GM23248 (cell line): Measurements from ENCODE around the gene KDM4F. TPM values are rescaled to one million over a fixed set of nuclear protein-coding genes. Genes with fewer than 3 reads are reported as not detected.
"Not testable (repeated sequence)": the region's sequence is repeated elsewhere in the genome, so short reads cannot be mapped to it uniquely, and the experiment has no call there.

Experiments
- DNase-seq: peaks from one replicate; pipeline ENCODE4 v3.0.0-alpha.2; 2015
- H2AFZ ChIP-seq: fragments of 200-600 bp; sonication (generic); 2 replicates; pipeline ENCODE4 v1.6.1; 2016; ENCODE audit warnings: antibody characterized with exemption
- H3F3A ChIP-seq: fragments of 200-600 bp; sonication (generic); 2 replicates; pipeline ENCODE4 v1.6.1; 2016; ENCODE audit warnings: mild to moderate bottlenecking, antibody characterized with exemption, mixed run types; ENCODE audit not compliant: insufficient read depth
- H3K27ac ChIP-seq: fragments of 200-600 bp; sonication (generic); 2 replicates; pipeline ENCODE4 v1.5.1; 2016; ENCODE audit warnings: mild to moderate bottlenecking
- H3K27me3 ChIP-seq: fragments of 200-600 bp; sonication (generic); replicated peaks from 2 replicates; pipeline ENCODE4 v1.6.1; 2016; ENCODE audit warnings: mild to moderate bottlenecking; ENCODE audit not compliant: insufficient read depth
- H3K36me3 ChIP-seq: fragments of 200-600 bp; sonication (generic); 2 replicates; pipeline ENCODE4 v1.6.1; 2016; ENCODE audit warnings: low read depth, mild to moderate bottlenecking
- H3K4me1 ChIP-seq: fragments of 200-600 bp; sonication (generic); 2 replicates; pipeline ENCODE4 v1.6.1; 2016; ENCODE audit warnings: mild to moderate bottlenecking; ENCODE audit not compliant: insufficient read depth
- H3K4me2 ChIP-seq: fragments of 200-600 bp; sonication (generic); one replicate; pipeline ENCODE4 v1.6.1; 2016; ENCODE audit warnings: mild to moderate bottlenecking; ENCODE audit not compliant: unreplicated experiment
- H3K4me3 ChIP-seq: fragments of 200-600 bp; sonication (generic); 2 replicates; pipeline ENCODE4 v1.5.1; 2016; ENCODE audit warnings: mild to moderate bottlenecking
- H3K79me2 ChIP-seq: fragments of 200-600 bp; sonication (generic); 2 replicates; pipeline ENCODE4 v1.6.1; 2016; ENCODE audit warnings: mild to moderate bottlenecking; ENCODE audit not compliant: insufficient read depth
- H3K9ac ChIP-seq: fragments of 200-600 bp; sonication (generic); 2 replicates; pipeline ENCODE4 v1.6.1; 2016; ENCODE audit warnings: mild to moderate bottlenecking
- H3K9me2 ChIP-seq: fragments of 200-600 bp; sonication (generic); 2 replicates; pipeline ENCODE4 v1.6.1; 2016; ENCODE audit warnings: mixed run types, mild to moderate bottlenecking, moderate library complexity; ENCODE audit not compliant: insufficient read depth
- H3K9me3 ChIP-seq: fragments of 200-600 bp; sonication (generic); one replicate; pipeline ENCODE4 v1.6.1; 2017; ENCODE audit warnings: low read depth
- H4K20me1 ChIP-seq: fragments of 200-600 bp; sonication (generic); 2 replicates; pipeline ENCODE4 v1.6.0; 2016; ENCODE audit not compliant: insufficient read depth
- EZH2 ChIP-seq: fragments of 200-600 bp; sonication (generic); IDR thresholded peaks from 2 replicates; pipeline ENCODE4 v1.6.1; 2018; ENCODE audit warnings: antibody characterized with exemption, mild to moderate bottlenecking; ENCODE audit not compliant: insufficient read depth, poor library complexity, severe bottlenecking
- EZH2phosphoT487 ChIP-seq: fragments of 200-600 bp; sonication (generic); IDR thresholded peaks from 2 replicates; pipeline ENCODE4 v1.6.1; 2018; ENCODE audit warnings: antibody characterized with exemption, moderate library complexity, mild to moderate bottlenecking, low read depth; ENCODE audit not compliant: insufficient read depth
- WGBS, 2 experiments: methylation state at CpG; one replicate each; pipeline ENCODE4 v1.1.6; 2015 to 2017; ENCODE audit warnings: low lambda C conversion rate in 2 of 2, low coverage in 1 of 2; ENCODE audit errors: missing lambda C conversion rate in 2 of 2; 5-methylcytosine and 5-hydroxymethylcytosine counted together
- in situ Hi-C: fragments of 300-500 bp; cut with MboI; formaldehyde crosslinking; loops from 2 replicates; pipeline ENCODE4 v1.15.0; 2020
- polyA plus RNA-seq: library from polyadenylated mRNA; unstranded; fragments of >200 nt; fragmentation: Nextera tagmentation; extraction: Ambion mirVana; gene quantifications from 2 replicates; pipeline ENCODE4 v1.2.1, GENCODE V29; 2016
- total RNA-seq: library from RNA; depleted of rRNA; stranded (reverse); fragments of >200 nt; shearing (Covaris generic); gene quantifications from 2 replicates; pipeline ENCODE4 v1.2.3, GENCODE V29; 2014; rRNA removed

Gene KDM4F
- total RNA-seq (not detected in 2 replicates), polyA plus RNA-seq (not detected in 2 replicates)

- H3K9me2 ChIP-seq, H2AFZ ChIP-seq, in situ Hi-C loops, H3K4me2 ChIP-seq, DNase-seq, H3K4me3 ChIP-seq, H3K9me3 ChIP-seq, H3K9ac ChIP-seq, H3K4me1 ChIP-seq, H3K79me2 ChIP-seq, H3K36me3 ChIP-seq, H3F3A ChIP-seq, H3K27ac ChIP-seq, H4K20me1 ChIP-seq: not testable (repeated sequence)
- 30 to 32% methylated on average over 3 of the region's 3 CpGs for whole genome bisulfite sequencing, 2 experiments
- peaks cover 34% of the 10 kb centered on the region for H3K27me3 ChIP-seq
These were observed at the start of gene KDM4F for GRCh38 chr11:95049122-95049521. TSS of gene KDM4F (plus strand) at chr11:95049422.

DNA sequence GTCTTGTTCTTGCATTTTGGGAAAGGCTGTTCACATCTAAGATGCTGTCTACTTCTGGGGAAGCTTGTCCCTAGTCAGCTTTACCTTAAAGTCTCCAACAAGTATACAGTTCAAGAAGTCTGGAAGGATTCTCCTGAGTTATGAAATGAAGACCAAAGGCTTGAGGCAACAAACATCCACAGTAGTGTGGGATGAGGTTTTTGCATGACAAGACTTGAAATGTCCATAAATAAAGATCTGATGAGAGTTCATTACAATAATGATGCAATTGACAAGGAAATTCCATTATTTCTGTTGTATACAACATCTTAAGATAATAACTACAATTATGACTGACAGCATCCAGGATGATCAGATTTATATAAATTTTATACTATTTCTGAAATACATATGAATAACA lies 45.5 kb upstream of the KDM4F start:
- Histone ChIP-seq H3K9me2 (no peaks in the 10 kb centered on the region), H3K27me3 (peaks cover 24% of the 10 kb centered on the region), H2AFZ (no peak overlapping the region), H3K4me3 (no peak overlapping the region), H3K79me2 (no peaks in the 10 kb centered on the region), H3K4me1 (no peaks in the 10 kb centered on the region), H3K36me3 (no peaks in the 10 kb centered on the region), H3K9ac (no peak overlapping the region), H3K4me2 (no peak overlapping the region), H4K20me1 (no peaks in the 10 kb centered on the region), H3K9me3 (no peaks in the 10 kb centered on the region), H3K27ac (no peak overlapping the region), H3F3A (no peaks in the 10 kb centered on the region)
- DNase-seq, result no peak
- TF ChIP-seq EZH2 (no peak), EZH2phosphoT487 (no peak)
- in situ Hi-C loops, result no loop called here

DNA sequence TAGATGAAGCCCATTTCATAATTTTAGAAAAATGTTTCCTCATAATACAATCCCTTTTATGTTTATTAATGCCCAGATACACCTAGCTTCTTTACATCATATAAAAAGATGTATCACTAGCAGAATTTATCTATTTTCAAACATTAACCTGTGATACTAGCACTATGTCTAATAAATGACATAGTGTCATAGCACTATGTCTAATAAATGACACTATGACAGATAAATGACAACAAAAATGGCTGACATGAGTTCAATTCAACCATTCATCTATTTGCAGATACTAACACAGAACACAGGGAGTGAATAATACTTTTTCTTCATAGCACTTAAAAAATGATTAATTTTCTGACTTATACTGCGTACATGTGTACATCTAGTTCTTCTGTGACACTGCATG lies 43.6 kb upstream of the KDM4F start:
- Histone ChIP-seq H3K4me1 (no peaks in the 10 kb centered on the region), H2AFZ (no peak overlapping the region), H3K4me2 (no peak overlapping the region), H3K9me3 (no peaks in the 10 kb centered on the region), H3K27ac (no peak overlapping the region), H3K9me2 (no peaks in the 10 kb centered on the region), H3K36me3 (no peaks in the 10 kb centered on the region), H3K9ac (no peak overlapping the region), H3K4me3 (no peak overlapping the region), H4K20me1 (no peaks in the 10 kb centered on the region), H3K79me2 (no peaks in the 10 kb centered on the region), H3K27me3 (peaks cover 32% of the 10 kb centered on the region), H3F3A (no peaks in the 10 kb centered on the region)
- no peak for DNase-seq
- in situ Hi-C loops, result no loop called here
- 35 to 44% methylated on average over 1 of the region's 1 CpG for WGBS, 2 experiments
- TF ChIP-seq EZH2phosphoT487 (no peak), EZH2 (no peak)

GRCh38 chr11:95011376-95011775 lies 37.8 kb upstream of the KDM4F start:
- H4K20me1 ChIP-seq, result no peaks in the 10 kb centered on the region
- H3K27me3 ChIP-seq, result peaks cover 33% of the 10 kb centered on the region

GRCh38 chr11:95014184-95014821 lies 34.9 kb upstream of the KDM4F start:
- Histone ChIP-seq H4K20me1 (no peaks in the 10 kb centered on the region), H3K9ac (no peak overlapping the region), H3K27me3 (peaks cover 9% of the 10 kb centered on the region; the same call in 1 of the 2 replicates), H3K4me3 (no peak overlapping the region), H3K4me1 (no peaks in the 10 kb centered on the region), H3F3A (no peaks in the 10 kb centered on the region), H3K36me3 (no peaks in the 10 kb centered on the region), H3K9me2 (no peaks in the 10 kb centered on the region), H3K79me2 (no peaks in the 10 kb centered on the region), H3K27ac (no peak overlapping the region), H3K9me3 (no peaks in the 10 kb centered on the region), H2AFZ (no peak overlapping the region), H3K4me2 (no peak overlapping the region)
- 74 to 77% methylated on average over 12 of the region's 12 CpGs for WGBS, 2 experiments
- no peak for DNase-seq
- in situ Hi-C loops, result no loop called here
- TF ChIP-seq EZH2 (no peak), EZH2phosphoT487 (no peak)

More at GRCh38 chr11:95011376-95011775, 37.8 kb upstream of the KDM4F start:
- DNase-seq, result no peak
- no peaks in the 10 kb centered on the region for H3F3A ChIP-seq
- TF ChIP-seq EZH2, result no peak
- TF ChIP-seq EZH2phosphoT487, result no peak
- in situ Hi-C loops, result no loop called here
- no peaks in the 10 kb centered on the region for H3K9me3 ChIP-seq
- no peaks in the 10 kb centered on the region for H3K36me3 ChIP-seq
- H3K4me1 ChIP-seq, result no peaks in the 10 kb centered on the region
- no peak overlapping the region for H2AFZ ChIP-seq
- no peaks in the 10 kb centered on the region for H3K9me2 ChIP-seq
- H3K9ac ChIP-seq, result no peak overlapping the region
- no peaks in the 10 kb centered on the region for H3K79me2 ChIP-seq
- no peak overlapping the region for H3K4me3 ChIP-seq
- no peak overlapping the region for H3K4me2 ChIP-seq
- no peak overlapping the region for H3K27ac ChIP-seq
